Stimulated activated CD4-positive, alpha-beta T cell treated with anti-CD3 and anti-CD28 coated beads, Interleukin-12 subunit alpha, Interleukin-12 subunit beta, amount 100 ng/mL, for 48 hours (primary cell): ENCODE measurements around the gene RPL28.
"Not testable (repeated sequence)": the region's sequence is repeated elsewhere in the genome, so short reads cannot be mapped to it uniquely, and the experiment has no call there.

Experiments
- DNase-seq, 3 donors: peaks; one replicate each; pipeline ENCODE4 v3.0.0-alpha.2; 2020; ENCODE audit warnings: low read depth in 2 of 3, low spot score in 1 of 3

Gene RPL28

DNA sequence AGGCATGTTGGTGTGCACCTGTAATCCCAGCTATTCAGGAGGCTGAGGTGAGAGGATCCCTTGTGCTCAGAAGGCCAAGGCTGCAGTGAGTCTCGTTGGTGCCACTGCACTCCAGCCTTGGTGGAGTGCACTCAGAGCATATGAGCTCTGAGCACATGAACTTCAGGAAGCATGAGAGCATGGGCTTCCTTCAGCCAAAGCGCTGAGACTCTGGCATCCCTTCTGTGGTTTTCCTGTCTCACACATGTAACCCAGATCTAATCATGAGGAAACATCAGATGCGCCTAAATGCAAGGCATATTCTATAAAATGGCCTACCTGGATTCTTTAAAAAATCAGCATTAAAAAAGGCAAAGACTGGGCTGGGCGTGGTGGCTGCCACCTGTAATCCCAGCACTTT is 35.5 kb downstream of the RPL28 start:
- DNase-seq, result not testable (repeated sequence)

DNA sequence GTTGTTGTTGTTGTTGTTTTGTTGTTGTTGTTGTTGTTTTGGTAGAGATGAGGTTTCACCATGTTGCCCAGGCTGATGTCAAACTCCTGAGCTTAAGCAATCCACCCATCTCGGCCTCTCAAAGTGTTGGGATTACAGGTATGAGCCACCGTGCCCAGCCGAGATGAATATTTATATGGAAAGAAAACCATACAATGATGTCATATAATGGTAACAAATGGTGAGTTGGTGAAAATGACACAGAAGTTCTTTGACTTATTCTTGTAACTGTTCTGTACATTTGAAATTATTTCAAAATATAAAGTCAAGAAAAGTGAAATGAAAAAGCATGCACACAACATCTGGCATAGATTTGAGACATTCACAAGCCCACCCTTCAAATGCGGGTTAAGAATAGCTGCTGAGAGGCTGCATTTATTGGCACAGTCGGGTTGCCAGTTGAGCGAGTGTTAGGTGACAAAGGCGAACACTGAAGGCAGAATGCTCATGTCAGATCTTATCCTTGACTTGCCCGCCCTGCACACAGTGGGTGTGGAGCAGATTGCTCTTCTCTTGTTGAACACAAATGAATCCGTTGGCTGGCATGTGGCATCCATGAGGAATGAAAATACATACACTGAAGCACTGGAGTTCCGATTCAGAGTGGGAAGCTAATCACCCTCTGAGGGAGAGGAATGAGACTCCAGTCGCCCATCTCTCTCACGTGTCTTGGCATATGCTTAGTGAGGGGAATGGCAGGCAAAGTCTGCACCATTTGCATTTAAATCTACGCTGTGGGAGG is 37.7 kb downstream of the RPL28 start:
- DNase-seq, result no peak

GRCh38 chr19:55424518-55424917 is 38.8 kb downstream of the RPL28 start:
- DNase-seq, result no peak

DNA sequence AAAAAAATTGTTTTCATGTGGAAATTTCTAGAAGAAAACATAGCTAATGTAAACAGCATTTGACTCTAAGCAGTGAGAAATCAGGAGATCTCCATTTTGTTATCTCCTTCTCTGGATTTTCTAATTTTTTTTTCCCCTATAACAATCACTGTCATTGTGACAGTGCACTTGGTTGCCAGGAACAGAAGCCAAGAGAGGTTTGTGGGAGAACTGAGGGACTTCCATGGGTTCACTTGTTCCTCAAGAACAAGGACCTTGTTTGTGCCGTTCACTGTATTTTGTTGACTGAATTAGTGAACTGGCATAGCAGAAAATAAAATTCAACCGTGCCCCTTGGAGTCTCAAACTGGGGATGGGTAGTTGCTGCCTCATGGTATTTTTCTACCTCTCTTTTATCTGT is 40.3 kb downstream of the RPL28 start:
- no peak for DNase-seq

- no peak for DNase-seq
These were observed 45.5 kb downstream of the RPL28 start for GRCh38 chr19:55431183-55431582.

DNA sequence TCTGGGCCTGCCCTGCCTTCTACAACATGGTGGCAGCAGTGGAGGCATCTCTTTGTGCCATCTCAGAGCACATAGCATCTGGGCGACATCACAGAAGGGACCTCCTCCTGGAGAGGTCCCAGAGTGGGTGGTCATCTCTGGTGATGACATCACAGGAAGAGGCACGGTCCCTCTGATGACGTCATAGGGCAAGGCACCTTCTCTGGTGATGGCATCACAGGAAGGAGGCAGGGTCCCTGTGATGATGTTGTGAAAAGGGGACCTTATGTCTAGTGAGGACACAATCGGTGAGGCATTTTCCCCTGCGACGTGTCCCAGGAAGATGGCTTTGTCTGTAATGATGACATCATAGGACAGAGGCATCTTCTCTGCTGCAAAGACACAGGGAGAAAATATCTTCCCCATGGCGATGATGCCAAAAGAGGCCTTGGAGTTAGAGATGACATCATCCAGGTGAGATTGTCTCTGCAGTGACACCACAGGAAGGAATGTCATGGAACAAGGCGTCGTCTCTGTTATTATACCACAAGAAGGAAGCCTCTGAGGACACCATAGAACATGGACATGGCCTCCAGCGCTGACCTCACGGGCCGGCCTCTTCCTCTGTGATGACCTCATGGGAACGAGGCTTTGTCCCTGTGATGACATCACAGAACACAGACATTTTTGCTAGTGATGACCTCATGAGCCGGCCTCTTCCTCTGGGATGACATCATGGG is 46.7 kb downstream of the RPL28 start:
- no peak for DNase-seq

DNA sequence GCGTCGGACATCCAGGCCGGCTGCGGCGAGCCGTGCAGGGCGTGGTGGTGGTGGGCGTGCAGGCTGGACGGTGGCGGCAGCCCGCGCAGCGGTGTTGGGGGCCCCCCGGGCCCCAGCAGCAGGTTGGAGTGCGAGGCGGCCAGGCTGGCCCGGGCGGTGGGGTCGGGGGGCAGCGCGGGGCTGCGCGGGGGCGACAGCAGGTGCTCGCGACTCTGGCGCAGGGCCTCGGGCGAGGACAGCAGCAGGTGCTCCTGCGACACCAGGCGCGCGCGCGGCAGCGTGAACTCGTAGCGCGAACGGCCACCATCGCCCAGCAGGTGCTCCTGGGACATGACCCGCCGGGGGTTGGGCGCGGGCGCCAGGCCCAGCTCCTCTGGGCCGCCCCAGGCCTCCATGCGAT is 47.6 kb downstream of the RPL28 start:
- DNase-seq, result no peak

GRCh38 chr19:55434356-55434919 is 48.7 kb downstream of the RPL28 start:
- DNase-seq, result no peak

DNA sequence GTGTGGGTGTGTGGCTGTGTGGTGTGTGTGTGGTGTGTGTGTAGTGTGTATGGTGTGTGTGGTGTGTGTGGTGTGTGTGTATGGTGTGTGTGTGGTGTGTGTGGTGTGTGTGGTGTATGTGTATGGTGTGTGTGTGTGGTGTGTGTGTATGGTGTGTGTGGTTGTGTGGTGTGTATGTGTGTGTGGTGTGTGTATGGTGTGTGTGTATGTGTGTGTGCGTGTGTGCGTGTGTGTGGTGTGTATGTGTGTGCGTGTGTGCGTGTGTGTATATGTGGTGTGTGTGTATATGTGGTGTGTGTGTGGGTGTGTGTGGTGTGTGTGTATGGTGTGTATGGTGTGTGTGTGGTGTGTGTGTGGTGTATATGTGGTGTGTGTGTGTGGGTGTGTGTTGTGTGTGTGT is 49.3 kb downstream of the RPL28 start:
- DNase-seq, result no peak

GRCh38 chr19:55436847-55437246 is 51.1 kb downstream of the RPL28 start:
- DNase-seq, result no peak

DNA sequence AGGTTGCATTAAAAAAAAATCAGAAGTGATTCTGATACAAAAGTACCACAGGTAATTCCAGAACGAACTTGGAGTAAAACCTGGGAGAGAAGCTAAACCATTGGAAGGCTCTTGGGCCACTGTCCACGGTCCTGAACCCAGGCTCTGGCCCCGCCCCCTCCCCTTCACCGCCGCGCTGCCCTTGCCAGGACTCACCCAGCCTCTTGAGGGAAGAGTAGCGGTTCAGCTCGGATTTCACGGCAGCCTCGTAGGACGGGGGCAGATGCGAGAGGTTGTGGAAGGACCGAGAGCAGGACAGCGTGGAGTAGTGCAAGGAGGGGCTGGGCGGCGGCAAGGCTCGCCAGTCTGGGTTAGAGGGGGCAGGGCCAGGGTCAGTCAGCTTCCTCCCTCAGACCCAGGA is 51.7 kb downstream of the RPL28 start:
- DNase-seq, result no peak

- no peak for DNase-seq
These were observed 53.3 kb downstream of the RPL28 start for GRCh38 chr19:55439052-55439451.

GRCh38 chr19:55440411-55441105 is 54.8 kb downstream of the RPL28 start:
- no peak for DNase-seq

DNA sequence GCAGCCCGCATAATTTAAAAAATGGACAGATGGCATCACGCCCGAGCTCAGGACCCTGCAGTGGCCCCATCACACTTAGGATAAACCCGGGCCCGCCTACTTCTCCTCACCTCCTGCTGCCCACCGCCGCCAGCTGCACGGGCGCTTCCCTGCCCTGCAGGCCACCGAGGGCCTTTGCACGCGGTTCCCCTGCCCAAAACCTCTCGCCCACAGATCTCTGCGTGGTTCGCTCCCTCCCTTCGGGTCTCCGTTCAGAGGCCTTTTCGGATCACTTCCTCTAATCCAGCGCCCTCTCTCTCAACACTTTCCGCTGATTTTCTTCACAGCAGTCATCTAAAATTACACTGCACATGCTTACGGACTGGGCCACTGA is 55.6 kb downstream of the RPL28 start:
- DNase-seq, result no peak

- no peak for DNase-seq
These were observed 56.1 kb downstream of the RPL28 start for GRCh38 chr19:55441692-55442321.

DNA sequence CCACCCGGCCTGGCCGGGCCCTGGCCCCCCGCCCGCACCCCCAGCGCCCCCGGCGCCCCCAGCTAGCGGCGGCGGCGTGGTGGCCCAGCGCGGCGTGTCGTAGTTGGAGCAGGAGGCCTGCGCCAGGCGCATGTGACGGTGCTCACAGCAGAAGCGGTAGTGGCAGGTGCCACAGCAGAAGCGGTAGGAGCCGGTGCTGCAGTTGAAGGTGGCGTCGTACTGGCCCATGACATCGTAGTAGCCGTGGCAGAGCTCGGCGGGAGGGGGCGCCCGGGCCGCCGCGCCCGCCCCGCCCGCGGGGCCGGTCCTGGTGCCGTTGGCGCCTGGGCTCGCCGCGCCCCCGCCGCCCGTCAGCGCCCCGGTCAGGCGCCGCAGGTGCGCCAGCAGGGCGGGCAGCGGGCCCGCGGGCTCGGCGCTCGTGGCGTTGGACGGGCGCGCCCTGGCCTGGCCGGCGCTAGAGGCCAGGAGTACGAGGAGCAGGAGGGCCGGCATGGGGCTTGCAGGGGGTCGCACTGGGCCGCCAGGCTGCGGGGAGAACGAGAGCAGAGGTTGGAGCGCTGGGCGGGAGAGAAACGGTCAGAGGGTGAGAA is 56.7 kb downstream of the RPL28 start:
- DNase-seq, result no peak

GRCh38 chr19:55443045-55443823 is 57.5 kb downstream of the RPL28 start, which contains the start of gene SHISA7:
SHISA7 (minus strand) TSS chr19:55443300; CDS start chr19:55442863, 437 bp downstream.
- no peak for DNase-seq

DNA sequence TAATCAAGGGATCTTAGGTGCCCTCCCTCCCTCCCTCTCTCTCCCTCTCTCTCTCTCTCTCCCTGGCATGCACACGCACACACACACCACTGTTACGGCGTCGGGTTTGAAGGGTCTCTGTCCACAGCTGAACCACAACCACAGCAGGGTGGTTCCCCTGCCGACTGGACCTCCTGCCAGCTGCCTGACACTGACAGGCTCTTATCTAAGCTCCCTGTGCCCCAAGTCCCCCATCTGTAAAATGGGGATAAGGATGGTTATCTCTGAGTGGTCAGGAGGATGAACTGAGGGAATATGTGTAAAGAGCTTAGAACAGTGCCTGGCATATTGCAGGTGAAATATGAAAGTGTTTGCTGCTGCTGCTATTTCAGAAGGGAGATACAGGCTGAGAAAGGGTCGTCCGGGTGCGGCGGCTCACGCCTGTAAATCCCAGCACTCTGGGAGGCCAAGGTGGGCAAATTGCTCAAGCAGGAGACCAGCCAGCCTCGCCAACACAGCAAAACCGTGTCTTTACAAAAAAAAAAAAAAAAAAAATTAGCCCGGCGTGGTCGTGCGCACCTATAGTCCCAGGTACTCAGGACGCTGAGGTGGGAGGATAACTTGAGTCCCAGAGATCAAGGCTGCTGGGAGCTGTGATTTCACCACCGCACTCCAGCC is 58.2 kb downstream of the RPL28 start:
- no peak for DNase-seq

DNA sequence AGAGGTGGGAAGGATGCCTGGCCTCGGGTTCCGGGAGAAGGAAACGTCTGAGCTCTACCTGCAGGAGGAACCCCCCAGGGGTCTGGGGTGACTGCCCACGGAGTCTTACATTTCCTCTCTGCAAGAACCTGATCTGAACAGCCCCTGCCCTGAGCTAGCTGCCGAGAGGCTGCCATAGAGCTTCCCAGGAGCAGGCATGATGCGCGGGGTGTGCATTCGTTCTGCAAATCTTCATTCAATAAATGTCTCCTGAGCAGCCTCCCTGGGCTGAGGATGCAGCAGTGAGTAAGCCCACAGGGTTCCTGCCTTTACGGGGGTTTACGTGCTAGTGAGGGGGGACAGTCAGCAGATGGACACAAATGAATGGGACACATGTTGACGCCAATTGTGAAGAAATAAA is 58.9 kb downstream of the RPL28 start:
- no peak for DNase-seq

DNA sequence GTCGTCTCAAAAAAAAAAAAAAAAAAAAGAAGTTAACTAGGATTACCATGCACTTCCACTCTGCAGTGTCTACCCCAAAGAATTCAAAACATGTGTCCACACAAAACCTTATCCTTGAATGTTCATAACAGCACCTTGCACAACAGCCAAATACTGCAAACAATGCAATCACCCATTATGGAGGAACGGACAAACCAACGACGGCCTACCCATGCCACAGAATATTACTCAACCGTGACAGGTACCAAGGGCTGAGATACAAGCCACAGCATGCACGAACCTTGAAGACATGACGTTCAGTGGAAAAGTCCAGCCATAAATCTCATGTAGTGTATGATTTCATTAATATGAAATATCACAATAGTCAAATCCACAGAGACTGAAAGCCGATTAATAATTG is 60.3 kb downstream of the RPL28 start:
- DNase-seq, result no peak
